ENCODE measurements around the gene KIAA1755. TPM values are rescaled to one million over a fixed set of nuclear protein-coding genes. Genes with fewer than 3 reads are reported as not detected.

Gene KIAA1755
- total and polyA plus RNA-seq, 2 of the 4 experiments (the other 2 are of a cell fraction), result 2.5 to 5.1 TPM

GRCh38 chr20:38258545-38259215 lies 1.9 kb downstream of the KIAA1755 start:
- Histone ChIP-seq H3K79me1 (ENCODE audit: low read depth in 1 of 2, low read length in 2 of 2) (peaks cover 0 to 17% of the 10 kb centered on the region in 2 experiments; a peak in 3 of 4 replicates), H3K23ac (ENCODE audit: low read depth, low read length) (no peak overlapping the region), H4K20me1 (ENCODE audit: insufficient read depth, low read length) (no peaks in the 10 kb centered on the region), H3K4ac (ENCODE audit: low read depth, low read length) (peak overlapping the region; percentile 71), H2AK9ac (replicated peaks; ENCODE audit: low read depth, low read length, poor library complexity) (no peak overlapping the region), H3K56ac (ENCODE audit: extremely low read depth, insufficient read depth, low read length) (no peak overlapping the region), H3K27ac (ENCODE audit: insufficient read depth, low read length) (no peak overlapping the region), H2BK20ac (ENCODE audit: low read depth, low read length) (0 out of 2 replicates have a peak overlapping the region, but pooled peaks have one; percentile 9), H3K14ac (replicated peaks; ENCODE audit: low read depth, low read length) (no peak overlapping the region), H3K36me3 (ENCODE audit: control insufficient read depth, insufficient read depth, low read length) (0 out of 2 replicates have a peak, but pooled peaks cover 2% of the 10 kb centered on the region), H3K27me3 (ENCODE audit: control insufficient read depth, insufficient read depth, low read length) (no peaks in the 10 kb centered on the region), H3K4me2 (ENCODE audit: low read depth, low read length) (no peak overlapping the region; the same call in 1 of the 2 replicates), H3K9me1 (ENCODE audit: insufficient read depth, low read length) (peaks cover 15% of the 10 kb centered on the region), H3K18ac (ENCODE audit: low read depth, low read length) (no peak overlapping the region), H3K9me3 (ENCODE audit: control insufficient read depth, insufficient read depth, low read length) (no peaks in the 10 kb centered on the region), H4K91ac (ENCODE audit: insufficient read depth, low read depth, low read length) (peak overlapping the region; percentile 21; the same call in 1 of the 2 replicates), H4K8ac (ENCODE audit: low read depth in 2 of 2, low read length in 2 of 2) (peak overlapping the region in 1 of 2 experiments; percentile 15; a peak in 2 of 4 replicates), H3K4me1 (ENCODE audit: control insufficient read depth, insufficient read depth, low read length) (peaks cover 24% of the 10 kb centered on the region), H2BK120ac (ENCODE audit: low read depth, low read length) (peak overlapping the region; percentile 61), H3K4me3 (ENCODE audit: insufficient read depth, low read depth, low read length) (no peak overlapping the region), H2BK15ac (ENCODE audit: low read depth, low read length) (peak overlapping the region; percentile 63; the same call in 2 of the 3 replicates), H4K5ac (ENCODE audit: low read depth, low read length) (no peak overlapping the region), H2BK5ac (ENCODE audit: low read depth, low read length, poor library complexity, severe bottlenecking) (peak overlapping the region; percentile 21), H3K9ac (ENCODE audit: low read depth, low read length) (no peak overlapping the region), H2AFZ (replicated peaks; ENCODE audit: low read length, poor library complexity) (no peak overlapping the region), H2AK5ac (ENCODE audit: low read depth, low read length) (peak overlapping the region; percentile 97)
- intact Hi-C loops (cut with micrococcal nuclease) (no loop called here), in situ Hi-C loops (cut with MboI; ENCODE audit: low sequenced_read_pairs) (no loop called here), dilution Hi-C loops (cut with HindIII; ENCODE audit: low sequenced_read_pairs, unreplicated experiment) (no loop called here)
- no TSS peak for BruUV-seq (replicated peaks)
- CTCF ChIA-PET, result no interaction called here
- WGBS, 2 experiments (ENCODE audit: extremely low coverage in 2 of 2, insufficient read length in 1 of 2), result 96% methylated on average over 4 of the region's 7 CpGs; no CpG with 5 or more reads in 1 of the 2 experiments
- POLR2A ChIA-PET (ENCODE audit: unreplicated experiment), result no interaction called here
- no peak for DNase-seq
- no peak for ATAC-seq (ENCODE audit: low read depth)
- TF ChIP-seq SMC3 (IDR thresholded peaks at IDR 0.05; ENCODE audit: low read depth, low read length), result no peak
- no peak for TF ChIP-seq BHLHE40 (IDR thresholded peaks at IDR 0.05; ENCODE audit: low read depth, low read length)
- no peak for TF ChIP-seq MXI1 (IDR thresholded peaks at IDR 0.05; ENCODE audit: borderline replicate concordance, low read depth, low read length)
- no peak for TF ChIP-seq CHD1 (IDR thresholded peaks at IDR 0.05; ENCODE audit: low read depth, low read length)
- TF ChIP-seq RAD21 (IDR thresholded peaks at IDR 0.05; ENCODE audit: low read length), result no peak
- TF ChIP-seq POLR2A (IDR thresholded peaks at IDR 0.05; ENCODE audit: low read depth, low read length), result no peak
- no peak for TF ChIP-seq CTCF (conservative IDR thresholded peaks at IDR 0.05; ENCODE audit: low read depth, low read length)
- no peak for TF ChIP-seq ELK1 (IDR thresholded peaks at IDR 0.05; ENCODE audit: borderline replicate concordance, low read depth, low read length)
- no peak for TF ChIP-seq NFE2L2 (IDR thresholded peaks at IDR 0.05; ENCODE audit: low read depth, low read length)
- TF ChIP-seq CEBPB (IDR thresholded peaks at IDR 0.05; ENCODE audit: low read depth, low read length), result no peak
- TF ChIP-seq MAFK (IDR thresholded peaks at IDR 0.05; ENCODE audit: low read depth, low read length), result no peak
- no peak for TF ChIP-seq RFX5 (IDR thresholded peaks at IDR 0.05; ENCODE audit: low read depth, low read length)
- TF ChIP-seq RCOR1 (IDR thresholded peaks at IDR 0.05; ENCODE audit: insufficient replicate concordance, low read length), result no peak
- TF ChIP-seq MAZ (IDR thresholded peaks at IDR 0.05; ENCODE audit: borderline replicate concordance, low read depth, low read length), result no peak
- TF ChIP-seq USF2 (IDR thresholded peaks at IDR 0.05; ENCODE audit: low read depth, low read length), result no peak

Measured in IMR-90 (cell line).